GM12878 (cell line): Measurements from ENCODE around the gene CAMKK2. TPM values are rescaled to one million over a fixed set of nuclear protein-coding genes. Genes with fewer than 3 reads are reported as not detected.

Source experiments
- ATAC-seq: fragments of 200-7000 bp; cut with Tn5 transposase; 3 replicates; pipeline ENCODE4 v1.9.1; 2020; ENCODE audit warnings: mild to moderate bottlenecking, moderate library complexity
- BruUV-seq: library from RNA; stranded (reverse); fragments of 400-500 nt; replicated peaks from 2 replicates; lab custom pipeline; 2021; lab: Mats Ljungman, UMichigan
- CTCF ChIA-PET: fragments of 300-600 bp; sonication (Branson Sonifier 250); formaldehyde crosslinking; extraction: SDS; loops from one replicate; lab custom pipeline; 2021; ENCODE audit warnings: inconsistent platforms; lab: Yijun Ruan, JAX
- POLR2A ChIA-PET: fragments of 350-600 bp; formaldehyde crosslinking; extraction: SDS; loops from one replicate; lab custom pipeline; 2021; ENCODE audit warnings: inconsistent platforms; lab: Charles Lee
- RAD21 ChIA-PET: fragments of 300-600 bp; sonication (Branson Sonifier 250); formaldehyde crosslinking; loops from one replicate; lab custom pipeline; 2023; ENCODE audit warnings: antibody characterized with exemption; ENCODE audit not compliant: unreplicated experiment; lab: Charles Lee
- SMC1A ChIA-PET: fragments of 300-600 bp; sonication (Branson Sonifier 250); formaldehyde crosslinking; loops from one replicate; lab custom pipeline; 2023; ENCODE audit not compliant: unreplicated experiment, uncharacterized antibody; lab: Charles Lee
- DNase-seq: peaks from one replicate; pipeline ENCODE4 v3.0.0-alpha.2; 2011; ENCODE audit warnings: low read depth, low spot score
- FAIRE-seq: peaks from 3 replicates; lab custom pipeline; 2011; peaks lifted over from hg19 to GRCh38; lab: Jason Lieb, UNC
- H2AFZ ChIP-seq: 2 replicates; pipeline ENCODE4 v1.6.0; 2011; ENCODE audit warnings: low read depth, low read length, control low read depth; ENCODE audit not compliant: control insufficient read depth
- H3K27ac ChIP-seq: 2 replicates; pipeline ENCODE4 v1.5.1; 2011; ENCODE audit warnings: control low read depth; ENCODE audit not compliant: control insufficient read depth, insufficient read depth
- H3K27me3 ChIP-seq, 2 experiments: replicated peaks in 1 of 2; 2 replicates each; pipeline versions ENCODE4 v1.6.0 to v1.6.1; 2011; ENCODE audit warnings: low read length in 1 of 2; ENCODE audit not compliant: control insufficient read depth in 2 of 2, insufficient read depth in 2 of 2
- H3K36me3 ChIP-seq, 2 experiments: 2 replicates each; pipeline ENCODE4 v1.5.1; 2011; ENCODE audit warnings: low read length in 1 of 2; ENCODE audit not compliant: control insufficient read depth in 2 of 2, insufficient read depth in 2 of 2
- H3K4me1 ChIP-seq: 2 replicates; pipeline ENCODE4 v1.6.1; 2011; ENCODE audit warnings: mild to moderate bottlenecking, low read length, moderate library complexity, mixed read lengths; ENCODE audit not compliant: control insufficient read depth, insufficient read depth
- H3K4me2 ChIP-seq: 2 replicates; pipeline ENCODE4 v1.6.0; 2011; ENCODE audit warnings: control low read depth; ENCODE audit not compliant: control insufficient read depth, insufficient read depth
- H3K4me3 ChIP-seq: fragments of 200-600 bp; sonication (generic); 2 replicates; pipeline ENCODE4 v1.5.1; 2016
- H3K79me2 ChIP-seq: 2 replicates; pipeline ENCODE4 v1.6.0; 2011; ENCODE audit warnings: low read length; ENCODE audit not compliant: control insufficient read depth, insufficient read depth
- H3K9ac ChIP-seq: 2 replicates; pipeline ENCODE4 v1.8.0; 2011; ENCODE audit warnings: low read length, control low read depth, mixed read lengths; ENCODE audit not compliant: control insufficient read depth, insufficient read depth
- H3K9me3 ChIP-seq: replicated peaks from 3 replicates; pipeline ENCODE4 v1.5.1; 2011; ENCODE audit warnings: mild to moderate bottlenecking, low read length; ENCODE audit not compliant: control insufficient read depth, insufficient read depth
- H4K20me1 ChIP-seq: 2 replicates; pipeline ENCODE4 v1.6.0; 2011; ENCODE audit not compliant: control insufficient read depth, insufficient read depth
- CBFB ChIP-seq: IDR thresholded peaks from 2 replicates; pipeline ENCODE4 v1.6.1; 2016; ENCODE audit warnings: antibody characterized with exemption, low read depth
- POLR2A ChIP-seq: IDR thresholded peaks from 2 replicates; pipeline ENCODE4 v1.6.1; 2011; ENCODE audit warnings: low read depth, mild to moderate bottlenecking, low read length
- POU2F2 ChIP-seq: IDR thresholded peaks from 3 replicates; pipeline ENCODE4 v1.6.1; 2011; ENCODE audit warnings: low read depth, mild to moderate bottlenecking, low read length, borderline replicate concordance
- SIN3A ChIP-seq: IDR thresholded peaks from 2 replicates; pipeline ENCODE4 v1.6.1; 2012; ENCODE audit warnings: low read depth, low read length, improper control_type of control experiment
- ZSCAN29 ChIP-seq: fragments of 450-650 bp; IDR thresholded peaks from 2 replicates; pipeline ENCODE4 v1.6.1; 2017; ENCODE audit warnings: mild to moderate bottlenecking, moderate library complexity
- WGBS: methylation state at CpG from one replicate; pipeline ENCODE4 v1.1.6; 2016; ENCODE audit warnings: low lambda C conversion rate; ENCODE audit not compliant: insufficient replicate concordance, insufficient coverage; ENCODE audit errors: missing lambda C conversion rate; 5-methylcytosine and 5-hydroxymethylcytosine counted together
- in situ Hi-C: fragments of 300-500 bp; cut with MboI; formaldehyde crosslinking; loops from 9 replicates; pipeline ENCODE4 v1.14.3; 2018; ENCODE audit warnings: mixed read lengths
- intact Hi-C: fragments of 100-400 bp; cut with micrococcal nuclease; formaldehyde crosslinking; loops from one replicate; pipeline ENCODE4 v1.14.2; 2022; ENCODE audit not compliant: unreplicated experiment
- polyA plus RNA-seq, 11 experiments: library from polyadenylated mRNA; depleted of rRNA in 4 of 11; unstranded in 6 of 11; stranded (reverse) in 5 of 11; fragments of >200 nt; fragmentation: Nextera tagmentation in 4 of 11; fragmentation: Illumina TruSeq in 1 of 11; extraction: Ambion mirVana in 4 of 11; extraction: Trizol in 1 of 11; gene quantifications; 1 replicate in 1 of 11; 2 replicates in 10 of 11; pipeline versions ENCODE4 v1.2.1 to v1.2.3, GENCODE V29; 2011 to 2016; ENCODE audit warnings: inconsistent platforms in 2 of 11, missing spikeins in 2 of 11, low read depth in 1 of 11
- total RNA-seq, 4 experiments: library from RNA; depleted of rRNA in 3 of 4; stranded (reverse); fragments of >200 nt in 3 of 4; fragmentation: Illumina TruSeq in 1 of 4; extraction: Trizol in 1 of 4; gene quantifications; 2 replicates each; pipeline versions ENCODE4 v1.2.1 to v1.2.3, GENCODE V29; 2013 to 2021
- TF ChIP-seq, protein P1 (sequence below): fragments of 450-650 bp; IDR thresholded peaks from 2 replicates; pipeline ENCODE4 v1.6.1; 2017; ENCODE audit warnings: low read depth, mild to moderate bottlenecking, moderate library complexity
- TF ChIP-seq, protein P2 (sequence below): IDR thresholded peaks from 2 replicates; pipeline ENCODE4 v1.6.1; 2012; ENCODE audit warnings: low read depth, low read length, improper control_type of control experiment
- TF ChIP-seq, protein P3 (sequence below): fragments of 450-650 bp; formaldehyde crosslinking; IDR thresholded peaks from 2 replicates; pipeline ENCODE4 v1.4.0; 2022; ENCODE audit warnings: mild to moderate bottlenecking, moderate library complexity

CAMKK2 gene
- total and polyA plus RNA-seq, 10 of the 15 experiments (the other 5 are each of a cell fraction or from before 2014, with no cell fraction given) = 5.2 to 40.6 (median 26.6) TPM

DNA sequence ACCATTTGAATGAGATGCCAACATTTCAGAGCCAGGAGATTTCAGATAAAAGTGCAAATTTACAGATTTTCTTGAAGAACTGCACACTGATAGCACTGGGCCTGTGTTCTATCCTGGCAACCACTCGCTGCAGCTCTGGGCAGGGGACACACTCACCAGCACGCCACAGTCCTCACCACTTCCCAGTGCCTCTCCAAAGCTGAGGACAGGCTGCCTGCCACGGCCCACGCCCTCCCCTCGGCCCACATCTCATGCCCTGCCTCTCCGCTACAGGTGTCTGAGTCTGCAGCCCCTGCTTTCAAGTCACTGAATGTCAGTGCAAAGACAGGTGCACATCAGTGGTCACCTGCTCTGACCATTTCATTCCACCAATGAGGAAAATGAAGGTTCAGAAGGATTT lies 12.7 kb downstream of the CAMKK2 start:
- TF ChIP-seq ZSCAN29 (no peak), POLR2A (peak; percentile 40; the same call in 1 of the 2 replicates)
- TF ChIP-seq, protein P1, sequence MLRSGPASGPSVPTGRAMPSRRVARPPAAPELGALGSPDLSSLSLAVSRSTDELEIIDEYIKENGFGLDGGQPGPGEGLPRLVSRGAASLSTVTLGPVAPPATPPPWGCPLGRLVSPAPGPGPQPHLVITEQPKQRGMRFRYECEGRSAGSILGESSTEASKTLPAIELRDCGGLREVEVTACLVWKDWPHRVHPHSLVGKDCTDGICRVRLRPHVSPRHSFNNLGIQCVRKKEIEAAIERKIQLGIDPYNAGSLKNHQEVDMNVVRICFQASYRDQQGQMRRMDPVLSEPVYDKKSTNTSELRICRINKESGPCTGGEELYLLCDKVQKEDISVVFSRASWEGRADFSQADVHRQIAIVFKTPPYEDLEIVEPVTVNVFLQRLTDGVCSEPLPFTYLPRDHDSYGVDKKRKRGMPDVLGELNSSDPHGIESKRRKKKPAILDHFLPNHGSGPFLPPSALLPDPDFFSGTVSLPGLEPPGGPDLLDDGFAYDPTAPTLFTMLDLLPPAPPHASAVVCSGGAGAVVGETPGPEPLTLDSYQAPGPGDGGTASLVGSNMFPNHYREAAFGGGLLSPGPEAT = no peak
- intact Hi-C loops = no loop called here
- peaks cover 7% of the 10 kb centered on the region for H3K4me1 ChIP-seq
- no peaks in the 10 kb centered on the region for H4K20me1 ChIP-seq
- H3K27ac ChIP-seq = no peak overlapping the region
- in situ Hi-C loops = no loop called here
- DNase-seq = no peak
- no peaks in the 10 kb centered on the region for H3K27me3 ChIP-seq
- ChIA-PET RAD21 (no interaction called here), POLR2A (no interaction called here), SMC1A (no interaction called here), CTCF (no interaction called here)
- no peaks in the 10 kb centered on the region for H3K9me3 ChIP-seq
- 98% methylated on average over 6 of the region's 6 CpGs for WGBS
- ATAC-seq = no peak
- H3K4me3 ChIP-seq = no peak overlapping the region
- H3K36me3 ChIP-seq = peaks cover 0 to 6% of the 10 kb centered on the region in 2 experiments
- no TSS peak for BruUV-seq
- no peak overlapping the region for H3K9ac ChIP-seq
- H3K79me2 ChIP-seq = peaks cover 2% of the 10 kb centered on the region
- H3K4me2 ChIP-seq = no peak overlapping the region
- no peak for FAIRE-seq
- no peak overlapping the region for H2AFZ ChIP-seq

DNA sequence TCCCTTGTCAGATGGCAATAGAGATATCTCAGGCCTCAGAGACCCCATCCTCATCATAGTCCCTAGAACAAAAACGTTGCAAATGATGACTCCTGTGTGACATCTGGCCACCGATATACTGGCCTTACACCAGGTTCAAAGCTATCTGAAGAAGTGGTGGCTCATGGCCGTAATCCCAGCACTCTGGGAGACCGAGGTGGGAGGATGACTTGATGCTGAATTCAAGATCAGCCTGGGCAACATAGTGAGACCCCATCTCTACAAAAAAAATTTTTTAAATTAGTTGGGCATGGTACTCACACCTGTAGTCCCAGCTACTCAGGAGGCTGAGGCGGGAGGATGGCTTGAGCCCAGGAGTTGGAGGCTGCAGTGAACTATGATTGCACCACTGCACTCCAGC lies 13.1 kb downstream of the CAMKK2 start:
- Histone ChIP-seq H3K9ac (no peak overlapping the region), H2AFZ (no peak overlapping the region), H3K9me3 (no peaks in the 10 kb centered on the region), H3K79me2 (peaks cover 2% of the 10 kb centered on the region), H3K27ac (no peak overlapping the region), H3K27me3 (no peaks in the 10 kb centered on the region), H3K4me3 (no peak overlapping the region), H3K4me2 (no peak overlapping the region), H3K36me3 (peaks cover 0 to 6% of the 10 kb centered on the region in 2 experiments), H4K20me1 (no peaks in the 10 kb centered on the region), H3K4me1 (peaks cover 4% of the 10 kb centered on the region)
- intact Hi-C loops = no loop called here
- no peak for FAIRE-seq
- no peak for TF ChIP-seq SIN3A
- no peak for TF ChIP-seq POU2F2
- TF ChIP-seq, protein P2, sequence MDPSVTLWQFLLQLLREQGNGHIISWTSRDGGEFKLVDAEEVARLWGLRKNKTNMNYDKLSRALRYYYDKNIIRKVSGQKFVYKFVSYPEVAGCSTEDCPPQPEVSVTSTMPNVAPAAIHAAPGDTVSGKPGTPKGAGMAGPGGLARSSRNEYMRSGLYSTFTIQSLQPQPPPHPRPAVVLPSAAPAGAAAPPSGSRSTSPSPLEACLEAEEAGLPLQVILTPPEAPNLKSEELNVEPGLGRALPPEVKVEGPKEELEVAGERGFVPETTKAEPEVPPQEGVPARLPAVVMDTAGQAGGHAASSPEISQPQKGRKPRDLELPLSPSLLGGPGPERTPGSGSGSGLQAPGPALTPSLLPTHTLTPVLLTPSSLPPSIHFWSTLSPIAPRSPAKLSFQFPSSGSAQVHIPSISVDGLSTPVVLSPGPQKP = no peak
- TF ChIP-seq CBFB = no peak
- TF ChIP-seq, protein P3, sequence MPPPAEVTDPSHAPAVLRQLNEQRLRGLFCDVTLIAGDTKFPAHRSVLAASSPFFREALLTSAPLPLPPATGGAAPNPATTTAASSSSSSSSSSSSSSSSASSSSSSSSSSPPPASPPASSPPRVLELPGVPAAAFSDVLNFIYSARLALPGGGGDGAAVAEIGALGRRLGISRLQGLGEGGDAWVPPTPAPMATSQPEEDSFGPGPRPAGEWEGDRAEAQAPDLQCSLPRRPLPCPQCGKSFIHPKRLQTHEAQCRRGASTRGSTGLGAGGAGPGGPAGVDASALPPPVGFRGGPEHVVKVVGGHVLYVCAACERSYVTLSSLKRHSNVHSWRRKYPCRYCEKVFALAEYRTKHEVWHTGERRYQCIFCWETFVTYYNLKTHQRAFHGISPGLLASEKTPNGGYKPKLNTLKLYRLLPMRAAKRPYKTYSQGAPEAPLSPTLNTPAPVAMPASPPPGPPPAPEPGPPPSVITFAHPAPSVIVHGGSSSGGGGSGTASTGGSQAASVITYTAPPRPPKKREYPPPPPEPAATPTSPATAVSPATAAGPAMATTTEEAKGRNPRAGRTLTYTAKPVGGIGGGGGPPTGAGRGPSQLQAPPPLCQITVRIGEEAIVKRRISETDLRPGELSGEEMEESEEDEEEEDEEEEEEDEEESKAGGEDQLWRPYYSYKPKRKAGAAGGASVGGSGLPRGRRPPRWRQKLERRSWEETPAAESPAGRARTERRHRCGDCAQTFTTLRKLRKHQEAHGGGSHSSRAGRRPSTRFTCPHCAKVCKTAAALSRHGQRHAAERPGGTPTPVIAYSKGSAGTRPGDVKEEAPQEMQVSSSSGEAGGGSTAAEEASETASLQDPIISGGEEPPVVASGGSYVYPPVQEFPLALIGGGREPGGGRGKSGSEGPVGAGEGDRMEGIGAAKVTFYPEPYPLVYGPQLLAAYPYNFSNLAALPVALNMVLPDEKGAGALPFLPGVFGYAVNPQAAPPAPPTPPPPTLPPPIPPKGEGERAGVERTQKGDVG (CRISPR knock-in tag) = no peak
- ChIA-PET SMC1A (no interaction called here), RAD21 (no interaction called here), POLR2A (no interaction called here), CTCF (no interaction called here)
- 76% methylated on average over 5 of the region's 5 CpGs for WGBS
- ATAC-seq = no peak
- BruUV-seq = no TSS peak
- in situ Hi-C loops = no loop called here
- DNase-seq = no peak
